ENCODE data around the gene SYNDIG1L. TPM values are rescaled to one million over a fixed set of nuclear protein-coding genes. Genes with fewer than 3 reads are reported as not detected.

Gene SYNDIG1L
- total RNA-seq, 1 experiment from 2014 or later, result not detected

GRCh38 chr14:74362361-74362915, 63.6 kb downstream of the SYNDIG1L start:
- peak; percentile 65 for DNase-seq (ENCODE audit: low read depth)

DNA sequence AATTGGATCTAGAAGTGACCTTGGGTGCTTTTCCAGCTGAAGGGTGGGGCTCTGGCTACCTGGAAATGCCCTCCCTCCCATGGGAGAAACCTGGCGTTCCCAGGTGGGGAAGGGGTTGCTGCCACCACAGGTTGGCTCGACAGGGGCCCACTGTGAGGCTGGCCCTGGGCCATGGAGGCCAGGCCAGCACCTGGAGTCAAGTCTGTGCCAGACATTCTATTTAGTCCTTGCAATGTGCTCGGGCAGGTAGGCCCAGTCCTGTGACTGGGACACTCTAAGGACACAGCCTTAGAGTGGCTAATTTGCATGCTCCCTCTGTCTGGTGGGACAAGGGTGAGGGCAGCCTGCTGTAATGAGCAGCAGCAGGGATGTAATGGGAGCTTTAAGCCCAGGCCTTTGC, 65.8 kb downstream of the SYNDIG1L start:
- DNase-seq (ENCODE audit: low read depth), result no peak

GRCh38 chr14:74358176-74358829, 67.7 kb downstream of the SYNDIG1L start:
- no peak for DNase-seq (ENCODE audit: low read depth)

GRCh38 chr14:74357585-74357984, 68.4 kb downstream of the SYNDIG1L start:
- DNase-seq (ENCODE audit: low read depth), result no peak

- no peak for DNase-seq (ENCODE audit: low read depth)
Observed at GRCh38 chr14:74356892-74357575, 69.0 kb downstream of the SYNDIG1L start.

Other genes with a start within 250 kb of the SYNDIG1L start
- gene VSX2, start 186.8 kb downstream of the SYNDIG1L start, total RNA-seq (2014; rRNA removed; shearing (Covaris generic)), result not detected in 2 replicates
- gene ABCD4, start 123.3 kb downstream of the SYNDIG1L start, total RNA-seq (2014; rRNA removed; shearing (Covaris generic)), result 15.0 and 15.2 TPM in 2 replicates
- not detected in 2 replicates for gene VRTN, start 77.7 kb downstream of the SYNDIG1L start, total RNA-seq (2014; rRNA removed; shearing (Covaris generic))
- gene NPC2, start 67.1 kb upstream of the SYNDIG1L start, total RNA-seq (2014; rRNA removed; shearing (Covaris generic)), result 358 and 402 TPM in 2 replicates
- gene ISCA2, start 67.6 kb upstream of the SYNDIG1L start, total RNA-seq (2014; rRNA removed; shearing (Covaris generic)), result 32.4 and 36.1 TPM in 2 replicates
- gene LTBP2, start 186.0 kb upstream of the SYNDIG1L start, total RNA-seq (2014; rRNA removed; shearing (Covaris generic)), result 22.8 and 26.0 TPM in 2 replicates